Measurements from ENCODE around the gene SFRP5.

Gene SFRP5

DNA sequence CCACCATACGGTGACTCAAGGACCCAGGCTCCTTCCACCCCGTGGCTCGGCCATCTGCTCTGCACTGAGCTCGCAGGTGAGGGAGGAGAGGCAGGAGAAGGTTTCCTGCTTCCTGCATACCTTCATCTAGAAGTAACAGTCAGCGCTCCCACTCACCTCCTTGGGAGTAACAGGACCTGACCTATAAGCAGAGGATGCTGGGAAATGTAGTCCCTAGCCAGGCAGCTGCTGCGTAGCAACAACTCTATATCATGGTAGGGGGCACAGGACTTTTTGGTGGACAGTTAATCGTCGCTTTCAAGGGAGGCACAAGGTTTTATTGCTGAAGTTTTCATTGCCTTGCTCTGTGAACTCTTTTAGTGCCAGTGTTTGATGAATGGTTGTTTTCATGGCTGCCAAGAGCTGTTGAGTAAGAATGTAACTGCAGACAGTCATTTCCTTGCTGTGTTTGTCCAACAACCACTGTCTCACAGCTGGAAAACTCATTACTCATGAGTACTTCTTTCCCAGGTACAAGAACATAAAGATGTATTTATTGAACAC, 45.1 kb downstream of the SFRP5 start:
- Histone ChIP-seq H3K36me3 (ENCODE audit: insufficient read depth, low read length) (no peaks in the 10 kb centered on the region), H3K9me3 (ENCODE audit: control insufficient read depth, insufficient read depth, low read length) (no peaks in the 10 kb centered on the region), H3K9ac (ENCODE audit: low read depth, low read length) (peak overlapping the region; percentile 4; the same call in 1 of the 2 replicates), H3K4me1 (ENCODE audit: insufficient read depth, low read length) (no peaks in the 10 kb centered on the region)

DNA sequence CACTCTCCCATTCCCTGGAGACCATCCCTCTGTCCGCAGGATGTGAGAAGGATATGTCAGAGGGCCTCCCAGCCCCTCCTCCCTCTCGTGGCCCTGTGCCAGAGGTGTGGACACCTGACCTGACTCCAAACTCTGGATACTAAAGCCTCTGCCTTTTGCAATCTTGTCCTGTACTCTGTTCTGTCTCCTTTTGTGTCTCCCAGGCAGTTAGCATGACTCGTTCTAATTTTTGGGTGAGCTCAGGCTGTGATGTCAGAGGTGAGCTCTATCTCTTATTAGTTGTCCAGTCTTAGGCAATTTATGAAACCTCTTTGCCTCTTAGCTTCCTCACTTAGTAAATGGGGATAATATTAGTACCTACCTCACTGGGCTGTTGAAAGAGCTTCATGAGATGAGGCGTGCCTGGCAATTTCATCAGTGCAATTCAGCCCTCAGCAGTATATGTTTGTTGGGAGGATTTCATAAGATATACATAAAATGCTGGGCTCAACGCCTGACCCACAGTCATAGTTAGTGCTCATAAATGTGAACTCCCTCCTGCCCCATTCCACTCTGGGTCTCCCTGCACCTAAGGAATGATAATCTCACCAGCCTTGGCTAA, 47.4 kb downstream of the SFRP5 start:
- Histone ChIP-seq H3K4me1 (ENCODE audit: insufficient read depth, low read length) (peaks cover 2% of the 10 kb centered on the region; the same call in 1 of the 2 replicates), H3K9ac (ENCODE audit: low read depth, low read length) (no peak overlapping the region), H3K9me3 (ENCODE audit: control insufficient read depth, insufficient read depth, low read length) (no peaks in the 10 kb centered on the region), H3K36me3 (ENCODE audit: insufficient read depth, low read length) (no peaks in the 10 kb centered on the region)

DNA sequence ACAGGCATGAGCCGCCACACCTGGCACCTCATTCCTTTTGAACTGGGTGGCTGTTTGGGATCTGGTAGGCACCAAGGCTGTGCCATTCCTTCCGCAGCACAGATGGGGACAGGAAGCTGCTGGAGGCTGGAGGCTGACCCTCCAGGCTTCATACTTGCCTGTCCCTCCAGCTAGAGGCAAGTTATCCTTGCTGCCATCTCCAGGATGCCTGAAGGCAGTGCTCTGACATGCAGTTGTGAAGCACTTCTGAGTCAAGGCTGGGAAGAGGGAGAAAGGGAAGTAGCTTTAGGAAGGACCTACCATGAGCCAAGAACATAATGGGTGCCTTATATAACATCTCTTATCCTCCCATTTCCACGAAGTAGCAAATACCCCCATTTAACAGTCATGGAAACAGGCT, 48.8 kb downstream of the SFRP5 start:
- no peaks in the 10 kb centered on the region for H3K9me3 ChIP-seq (ENCODE audit: control insufficient read depth, insufficient read depth, low read length)
- H3K9ac ChIP-seq (ENCODE audit: low read depth, low read length) = no peak overlapping the region
- peaks cover 14% of the 10 kb centered on the region for H3K4me1 ChIP-seq (ENCODE audit: insufficient read depth, low read length)
- H3K36me3 ChIP-seq (ENCODE audit: insufficient read depth, low read length) = no peaks in the 10 kb centered on the region

DNA sequence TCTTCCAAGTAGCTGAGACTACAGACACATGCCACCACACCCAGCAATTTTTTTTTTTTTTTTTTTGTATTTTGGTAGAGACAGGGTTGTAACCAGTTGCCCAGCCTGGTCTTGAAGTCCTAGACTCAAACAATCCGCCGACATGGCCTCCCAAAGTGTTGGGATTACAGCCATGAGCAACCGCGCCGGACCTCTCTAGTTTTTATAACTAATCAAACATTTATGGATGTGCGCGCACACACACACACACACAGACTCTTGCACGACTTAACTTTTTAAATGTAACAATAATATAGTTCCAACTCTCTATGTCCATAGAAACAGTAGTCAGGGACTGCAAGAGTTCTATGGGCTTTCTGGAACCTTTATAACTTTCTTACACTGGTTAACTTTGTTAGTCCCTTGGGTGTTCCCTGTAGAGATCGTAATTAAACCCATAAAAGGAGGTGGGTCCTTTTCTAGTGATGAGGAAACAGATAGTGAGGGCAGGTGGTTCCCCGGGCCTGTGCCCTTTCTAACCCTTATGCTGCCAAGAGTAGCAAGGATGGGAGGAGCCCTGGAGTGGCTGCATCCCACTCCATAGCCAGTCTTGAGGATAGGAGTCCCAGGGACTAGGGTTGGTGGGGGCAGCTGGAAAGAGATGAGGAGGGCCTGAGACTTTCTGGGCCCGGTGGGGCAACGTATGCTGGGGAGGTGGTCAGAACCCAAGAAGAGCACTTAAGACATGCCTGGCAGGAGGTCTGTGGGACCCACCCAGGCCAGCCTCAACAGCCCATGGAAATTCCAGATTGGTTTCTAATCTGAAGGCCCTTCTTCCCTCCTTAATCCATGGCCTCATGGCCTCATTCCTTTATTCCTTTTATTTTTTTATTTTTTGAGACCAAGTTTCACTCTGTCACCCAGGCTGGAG, 49.7 kb downstream of the SFRP5 start:
- Histone ChIP-seq H3K9me3 (ENCODE audit: control insufficient read depth, insufficient read depth, low read length) (no peaks in the 10 kb centered on the region), H3K4me1 (ENCODE audit: insufficient read depth, low read length) (peaks cover 14% of the 10 kb centered on the region), H3K9ac (ENCODE audit: low read depth, low read length) (no peak overlapping the region), H3K36me3 (ENCODE audit: insufficient read depth, low read length) (no peaks in the 10 kb centered on the region)

DNA sequence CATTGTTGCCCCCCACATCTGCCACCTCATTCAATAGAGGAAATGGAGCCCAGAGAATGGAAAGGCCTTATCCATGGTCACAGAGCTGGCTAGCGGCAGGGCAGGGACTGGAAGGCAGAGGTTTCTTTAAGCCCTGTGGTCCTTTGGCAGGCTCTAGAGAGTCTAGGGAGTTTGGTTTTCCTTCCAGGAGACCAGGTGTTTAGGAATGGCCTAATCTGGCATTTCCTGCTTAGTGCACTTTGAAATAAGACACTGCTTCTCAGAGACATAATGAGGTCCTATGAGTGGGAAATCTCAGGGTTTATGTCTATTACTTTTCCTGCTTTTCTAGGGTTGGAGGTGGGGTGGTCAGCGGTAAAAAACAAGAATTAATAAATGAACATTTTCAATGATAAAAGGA, 52.2 kb downstream of the SFRP5 start:
- H3K4me1 ChIP-seq (ENCODE audit: insufficient read depth, low read length) = peaks cover 24% of the 10 kb centered on the region
- H3K36me3 ChIP-seq (ENCODE audit: insufficient read depth, low read length) = no peaks in the 10 kb centered on the region
- H3K9ac ChIP-seq (ENCODE audit: low read depth, low read length) = no peak overlapping the region
- H3K9me3 ChIP-seq (ENCODE audit: control insufficient read depth, insufficient read depth, low read length) = no peaks in the 10 kb centered on the region

DNA sequence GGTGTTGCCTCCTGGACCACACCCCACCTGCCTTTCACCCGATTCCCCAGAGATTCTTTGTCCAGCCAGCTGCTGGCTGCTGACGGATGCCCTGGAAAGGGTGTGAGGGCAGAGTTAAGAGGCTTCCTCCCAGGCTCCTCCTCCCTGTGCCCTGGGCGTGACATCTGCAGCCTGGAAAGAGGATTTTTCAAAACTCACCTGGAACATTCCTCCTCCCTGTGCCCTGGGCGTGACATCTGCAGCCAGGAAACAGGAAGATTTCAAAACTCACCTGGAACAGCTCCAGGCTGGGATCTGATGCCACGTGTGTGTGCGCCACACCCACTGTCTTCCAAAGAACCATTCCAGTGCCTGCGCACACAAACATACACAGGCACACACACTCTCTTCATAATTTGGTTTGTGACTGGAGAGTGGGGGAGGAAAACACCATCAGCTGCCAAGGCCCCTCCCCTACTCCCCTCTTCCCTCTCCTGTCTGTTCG, 53.1 kb downstream of the SFRP5 start:
- Histone ChIP-seq H3K36me3 (ENCODE audit: insufficient read depth, low read length) (no peaks in the 10 kb centered on the region), H3K9me3 (ENCODE audit: control insufficient read depth, insufficient read depth, low read length) (no peaks in the 10 kb centered on the region), H3K4me1 (ENCODE audit: insufficient read depth, low read length) (peaks cover 24% of the 10 kb centered on the region), H3K9ac (ENCODE audit: low read depth, low read length) (no peak overlapping the region)

DNA sequence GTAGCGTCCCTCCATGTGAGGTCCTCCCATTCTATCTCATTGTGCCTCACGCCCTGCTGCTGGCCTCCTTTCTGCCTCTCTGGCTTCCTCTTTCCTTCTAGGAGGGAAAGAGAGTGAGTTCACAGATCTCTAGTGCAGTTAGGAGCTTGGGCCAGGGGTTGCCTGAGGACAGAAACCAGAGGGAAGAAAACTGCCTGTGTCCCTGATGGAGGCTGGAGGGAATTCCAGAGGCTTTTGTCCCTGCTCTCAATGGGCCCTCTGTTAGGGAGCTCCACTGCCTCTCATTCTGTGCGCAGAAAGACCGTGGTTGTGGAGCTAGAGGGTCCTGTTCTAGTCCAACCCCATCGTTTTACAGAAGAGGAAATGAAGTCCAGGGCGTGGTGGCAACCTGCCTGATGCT, 53.6 kb downstream of the SFRP5 start:
- Histone ChIP-seq H3K4me1 (ENCODE audit: insufficient read depth, low read length) (peaks cover 24% of the 10 kb centered on the region), H3K36me3 (ENCODE audit: insufficient read depth, low read length) (no peaks in the 10 kb centered on the region), H3K9me3 (ENCODE audit: control insufficient read depth, insufficient read depth, low read length) (no peaks in the 10 kb centered on the region), H3K9ac (ENCODE audit: low read depth, low read length) (no peak overlapping the region)

DNA sequence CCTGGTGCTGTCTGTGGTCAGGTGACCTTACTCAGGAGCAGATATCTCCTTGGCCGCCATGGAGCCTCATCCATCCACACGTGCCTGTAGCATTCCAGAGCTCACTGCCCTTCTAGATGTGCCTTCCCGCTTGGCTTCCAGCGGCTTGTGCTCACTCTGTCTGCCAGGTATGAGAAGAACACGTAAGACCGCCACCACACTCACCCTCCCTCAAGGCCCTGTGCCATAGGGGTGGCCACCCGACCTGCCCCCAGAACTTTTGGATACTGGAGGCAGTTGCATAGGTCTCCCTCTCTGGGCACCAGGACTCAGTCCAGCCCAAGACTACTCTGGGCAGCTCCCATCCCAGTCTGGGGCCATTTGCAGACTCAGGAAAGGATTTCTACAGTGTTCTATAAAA, 54.2 kb downstream of the SFRP5 start:
- H3K9ac ChIP-seq (ENCODE audit: low read depth, low read length) = no peak overlapping the region
- no peaks in the 10 kb centered on the region for H3K36me3 ChIP-seq (ENCODE audit: insufficient read depth, low read length)
- H3K4me1 ChIP-seq (ENCODE audit: insufficient read depth, low read length) = peaks cover 28% of the 10 kb centered on the region
- no peaks in the 10 kb centered on the region for H3K9me3 ChIP-seq (ENCODE audit: control insufficient read depth, insufficient read depth, low read length)
